Esophagus muscularis mucosa (tissue), 4 donors: ENCODE measurements around the gene RPLP2. TPM values are rescaled to one million over a fixed set of nuclear protein-coding genes. Genes with fewer than 3 reads are reported as not detected.
A peak's percentile ranks its signal among the peaks of the same experiment; 100 is the strongest.

Source experiments
- DNase-seq: peaks from one replicate; pipeline ENCODE4 v3.0.0-alpha.2; 2017; ENCODE audit errors: extremely low spot score
- H3K27ac ChIP-seq, 4 donors: fragments of 200-600 bp; sonication (generic); replicated peaks in 1 of 4; 1 replicate in 3 of 4; 2 replicates in 1 of 4; pipeline ENCODE4 v1.5.1; 2016 to 2019; ENCODE audit warnings: mild to moderate bottlenecking in 1 of 4
- H3K27me3 ChIP-seq, 4 donors: fragments of 200-600 bp; sonication (generic); one replicate each; pipeline versions ENCODE4 v1.5.1 to v1.6.0; 2016 to 2019
- H3K36me3 ChIP-seq, 4 donors: fragments of 200-600 bp; sonication (generic); one replicate each; pipeline ENCODE4 v1.5.1; 2016 to 2019
- H3K4me1 ChIP-seq, 4 donors: fragments of 200-600 bp; sonication (generic); one replicate each; pipeline ENCODE4 v1.5.1; 2016 to 2019
- H3K4me3 ChIP-seq, 4 donors: fragments of 200-600 bp; sonication (generic); 1 replicate in 2 of 4; 2 replicates in 2 of 4; pipeline ENCODE4 v1.5.1; 2016 to 2019; ENCODE audit warnings: mild to moderate bottlenecking in 4 of 4, moderate library complexity in 1 of 4
- H3K9me3 ChIP-seq, 4 donors: fragments of 200-600 bp; sonication (generic); 1 replicate in 3 of 4; 2 replicates in 1 of 4; pipeline ENCODE4 v1.5.1; 2016 to 2019
- CTCF ChIP-seq, 3 experiments: fragments of 200-600 bp in 2 of 3; fragments of 450-650 bp in 1 of 3; sonication (generic) in 2 of 3; IDR thresholded peaks; one replicate each; pipeline ENCODE4 v1.5.1; 2017 to 2019; ENCODE audit warnings: antibody characterized with exemption in 3 of 3, mild to moderate bottlenecking in 2 of 3, moderate library complexity in 1 of 3
- EP300 ChIP-seq: sonication (generic); formaldehyde crosslinking; IDR thresholded peaks from one replicate; pipeline ENCODE4 v1.6.1; 2017; ENCODE audit warnings: antibody characterized with exemption
- POLR2A ChIP-seq: fragments of 450-650 bp; IDR thresholded peaks from one replicate; pipeline ENCODE4 v1.6.1; 2017; ENCODE audit warnings: antibody characterized with exemption, moderate library complexity, mild to moderate bottlenecking, low read depth
- POLR2AphosphoS5 ChIP-seq, 2 donors: sonication (generic); formaldehyde crosslinking; IDR thresholded peaks; one replicate each; pipeline ENCODE4 v1.6.1; 2017; ENCODE audit warnings: antibody characterized with exemption in 2 of 2
- WGBS: methylation state at CpG from one replicate; pipeline ENCODE4 v1.1.5; 2018; 5-methylcytosine and 5-hydroxymethylcytosine counted together
- intact Hi-C: fragments of 100-400 bp; cut with DNase I; formaldehyde crosslinking; loops from one replicate; pipeline ENCODE4 v1.15.1; 2023
- total RNA-seq, 4 donors: library from RNA; depleted of rRNA; stranded (reverse); fragments of >200 nt; gene quantifications; one replicate each; pipeline versions ENCODE4 v1.1.0 to v1.2.1, GENCODE V29; 2016

Gene RPLP2
- total RNA-seq, 4 donors from 2014 or later: 318 to 813 (median 686) TPM

- Histone ChIP-seq H3K4me1 (peaks cover 22 to 34% (median 33%) of the 10 kb centered on the region in 4 donors), H3K36me3 (peaks cover 24 to 45% (median 40%) of the 10 kb centered on the region in 4 donors), H3K9me3 (no peaks in the 10 kb centered on the region), H3K27me3 (no peaks in the 10 kb centered on the region), H3K27ac (no peak overlapping the region), H3K4me3 (no peak overlapping the region)
- TF ChIP-seq POLR2AphosphoS5 (IDR thresholded peaks at IDR 0.05) (no peak), POLR2A (no peak), CTCF (IDR thresholded peaks at IDR 0.05) (no peak), EP300 (no peak)
- WGBS: 97% methylated on average over 6 of the region's 6 CpGs
- intact Hi-C loops: no loop called here
- no peak for DNase-seq
These were observed 3.3 kb downstream of the RPLP2 start for GRCh38 chr11:813072-813455.

GRCh38 chr11:813456-814096, 3.8 kb downstream of the RPLP2 start:
- no peak for DNase-seq

GRCh38 chr11:815675-816432, 6.1 kb downstream of the RPLP2 start:
- no peak for TF ChIP-seq EP300
- TF ChIP-seq CTCF (IDR thresholded peaks at IDR 0.05): no peak
- TF ChIP-seq POLR2A: no peak
- TF ChIP-seq POLR2AphosphoS5 (IDR thresholded peaks at IDR 0.05): no peak
- Histone ChIP-seq H3K9me3 (no peaks in the 10 kb centered on the region), H3K27ac (no peak overlapping the region), H3K36me3 (peaks cover 24 to 45% (median 40%) of the 10 kb centered on the region in 4 donors), H3K27me3 (no peaks in the 10 kb centered on the region), H3K4me3 (no peak overlapping the region), H3K4me1 (peaks cover 26 to 36% (median 31%) of the 10 kb centered on the region in 4 donors)
- 80% methylated on average over 5 of the region's 11 CpGs for WGBS
- DNase-seq: no peak
- intact Hi-C loops: no loop called here

More at GRCh38 chr11:813456-814096, 3.8 kb downstream of the RPLP2 start:
- intact Hi-C loops: no loop called here
- Histone ChIP-seq H3K36me3 (peaks cover 24 to 45% (median 40%) of the 10 kb centered on the region in 4 donors), H3K27ac (no peak overlapping the region), H3K9me3 (no peaks in the 10 kb centered on the region), H3K4me1 (peaks cover 20 to 34% (median 30%) of the 10 kb centered on the region in 4 donors), H3K4me3 (no peak overlapping the region), H3K27me3 (no peaks in the 10 kb centered on the region)
- TF ChIP-seq CTCF (IDR thresholded peaks at IDR 0.05): no peak
- no peak for TF ChIP-seq POLR2A
- TF ChIP-seq EP300: no peak
- TF ChIP-seq POLR2AphosphoS5 (IDR thresholded peaks at IDR 0.05): no peak
- 63% methylated on average over 7 of the region's 9 CpGs for WGBS

- 92% methylated on average over 7 of the region's 11 CpGs for WGBS
- intact Hi-C loops: no loop called here
These were observed 6.6 kb downstream of the RPLP2 start for GRCh38 chr11:816433-816779.

GRCh38 chr11:818396-819128, 8.8 kb downstream of the RPLP2 start, which contains the start of gene PNPLA2:
TSS of gene PNPLA2 (plus strand) at chr11:818914. CDS start at chr11:819719, 805 bp downstream.
- Histone ChIP-seq H3K36me3 (peaks cover 11 to 42% (median 36%) of the 10 kb centered on the region in 4 donors), H3K27ac (peak within 1 kb of the TSS; percentile 90 to 98 (median 92)), H3K9me3 (no peaks in the 10 kb centered on the region), H3K4me3 (peak within 1 kb of the TSS; percentile 68 to 89 (median 74)), H3K27me3 (peaks cover 0 to under 1% (median 0%) of the 10 kb centered on the region in 4 donors), H3K4me1 (peaks cover 33 to 39% (median 34%) of the 10 kb centered on the region in 4 donors)
- TF ChIP-seq POLR2AphosphoS5 (IDR thresholded peaks at IDR 0.05) (peak in 1 of 2 donors; percentile 71), EP300 (no peak)
- DNase-seq: no peak
- intact Hi-C loops: no loop called here
- WGBS: 19% methylated on average over 16 of the region's 20 CpGs

More at GRCh38 chr11:816433-816779, 6.6 kb downstream of the RPLP2 start:
- H3K4me1 ChIP-seq: peaks cover 26 to 36% (median 31%) of the 10 kb centered on the region in 4 donors
- no peak for TF ChIP-seq POLR2A
- no peak for DNase-seq
- no peak overlapping the region for H3K4me3 ChIP-seq
- peaks cover 21 to 42% (median 37%) of the 10 kb centered on the region in 4 donors for H3K36me3 ChIP-seq
- no peaks in the 10 kb centered on the region for H3K27me3 ChIP-seq
- H3K27ac ChIP-seq: no peak overlapping the region
- H3K9me3 ChIP-seq: no peaks in the 10 kb centered on the region
